Myometrial cell (primary cell): ENCODE measurements around the gene ADAD1. TPM values are rescaled to one million over a fixed set of nuclear protein-coding genes. Genes with fewer than 3 reads are reported as not detected.

ENCODE experiments used
- total RNA-seq: library from RNA; depleted of rRNA; stranded (reverse); fragments of >200 nt; gene quantifications from 2 replicates; pipeline ENCODE4 v1.2.3, GENCODE V29; 2015

The ADAD1 gene
- total RNA-seq = not detected in 2 replicates

DNA sequence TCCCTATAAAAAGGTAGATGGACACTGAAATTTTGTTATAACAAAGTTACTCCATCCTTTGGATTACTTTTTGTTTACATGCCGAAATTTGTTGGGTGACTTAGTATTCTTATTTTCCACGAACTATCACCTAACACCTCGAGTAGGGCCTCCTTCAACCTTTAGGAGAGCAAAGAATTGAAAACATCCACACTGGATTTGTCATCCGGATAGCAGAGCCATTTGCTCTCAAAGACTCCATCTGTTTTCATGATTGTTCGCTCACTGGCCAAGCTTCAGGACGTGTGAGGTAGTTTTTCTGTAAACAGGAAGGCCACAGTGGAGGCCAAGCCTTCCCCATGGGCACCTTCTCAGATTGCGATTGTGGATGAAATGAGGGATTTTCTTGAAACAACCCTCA is at the start of gene ADAD1:
Gene ADAD1, plus strand, starts transcription at position 301 of the 400 bp plus-strand sequence. CDS start 1,059 bp downstream, outside the sequence.

DNA sequence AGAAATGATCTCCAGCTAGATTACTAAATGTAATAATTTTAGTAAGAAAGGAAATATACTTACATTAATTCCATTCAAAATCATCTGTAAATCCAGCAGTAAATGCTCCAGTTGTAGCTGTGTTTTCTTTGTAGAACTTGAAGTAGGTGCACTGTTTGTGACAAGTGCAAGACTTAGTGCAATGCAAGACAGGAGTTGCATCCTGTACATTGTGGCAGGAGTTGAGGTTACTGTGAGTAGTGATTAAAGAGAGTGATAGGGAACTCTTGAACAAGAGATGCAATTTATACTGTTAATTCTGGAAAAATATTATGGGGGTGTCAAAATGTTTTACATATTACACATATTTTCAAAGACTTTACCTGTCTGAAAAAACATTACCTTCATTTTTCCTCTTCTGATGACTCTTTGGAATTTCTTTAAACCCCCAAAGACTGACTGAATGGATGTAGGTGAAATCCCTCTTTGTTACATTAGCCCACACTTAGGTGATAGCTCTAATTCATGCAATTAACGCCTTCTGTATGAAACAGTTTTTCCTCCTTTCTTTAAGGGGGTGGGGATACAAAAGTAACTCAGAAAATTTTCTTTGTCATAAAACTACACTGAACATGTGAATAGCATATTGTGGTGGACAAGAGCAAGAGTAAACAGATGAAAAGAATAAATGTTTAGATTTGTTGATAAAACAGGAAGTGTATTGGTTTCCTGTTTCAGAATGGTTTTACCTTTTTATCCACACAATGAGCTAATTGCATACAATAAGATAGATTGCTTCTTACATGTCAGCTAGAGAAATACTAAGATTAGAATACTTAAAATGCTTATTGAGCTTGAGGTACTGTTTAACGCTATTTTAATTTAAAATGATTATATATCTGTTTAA is 77.7 kb downstream of the ADAD1 start, which contains the start of gene IL2:
Gene IL2, minus strand, starts transcription at position 495 of the 886 bp plus-strand sequence. Its CDS starts 285 bp downstream, at position 210.

Other genes with a start within 250 kb of the ADAD1 start
- gene BLTP1, start 226.7 kb upstream of the ADAD1 start, total RNA-seq = 30.0 and 39.7 TPM in 2 replicates
- not detected in 2 replicates for gene IL2, start 77.7 kb downstream of the ADAD1 start, total RNA-seq
- not detected in 2 replicates for gene IL21, start 242.1 kb downstream of the ADAD1 start, total RNA-seq